DLD1 (cell line): Measurements from ENCODE around the gene SCAMP2.

Experiments used
- in situ Hi-C: cut with HindIII; loops from 2 replicates; pipeline ENCODE4 v1.10.0; 2017; ENCODE audit warnings: low sequenced_read_pairs

Gene SCAMP2

DNA sequence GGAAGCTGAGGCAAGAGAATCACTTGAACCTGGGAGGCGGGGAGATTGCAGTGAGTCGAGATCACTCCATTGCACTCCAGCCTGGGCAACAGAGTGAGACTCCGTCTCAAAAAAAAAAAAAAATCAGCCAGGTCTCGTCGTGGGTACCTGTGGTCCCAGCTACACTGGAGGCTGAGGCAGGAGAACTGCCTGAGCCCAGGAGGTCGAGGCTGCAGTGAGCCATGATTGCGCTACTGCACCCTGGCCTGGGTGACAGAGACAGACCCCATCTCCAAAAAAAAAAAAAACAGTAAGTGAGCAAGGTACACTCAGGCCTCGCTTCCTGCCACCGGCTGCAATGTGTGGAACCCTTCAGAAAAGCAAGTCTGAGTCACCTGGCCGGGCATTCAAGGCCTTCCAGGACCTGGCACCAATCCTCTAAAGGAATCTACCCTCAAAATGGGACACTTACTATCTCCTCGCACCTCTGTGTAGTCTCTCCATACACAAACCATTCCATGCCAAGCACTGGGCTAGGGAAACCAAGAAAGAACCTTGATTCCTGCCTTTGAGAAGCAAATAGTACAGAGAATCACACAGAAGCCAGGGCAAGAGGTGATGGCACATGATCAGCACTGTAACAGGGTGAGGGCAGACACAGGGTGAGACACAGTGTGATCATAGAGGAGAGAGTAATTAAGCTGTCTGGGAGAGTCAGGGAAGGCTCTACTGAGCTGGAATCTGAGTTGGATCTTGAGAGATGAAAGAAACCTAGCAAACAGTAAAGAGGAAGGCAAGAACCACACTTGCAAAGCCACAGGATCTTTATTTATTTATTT is 9.7 kb downstream of the SCAMP2 start:
- in situ Hi-C loops: no loop called here

DNA sequence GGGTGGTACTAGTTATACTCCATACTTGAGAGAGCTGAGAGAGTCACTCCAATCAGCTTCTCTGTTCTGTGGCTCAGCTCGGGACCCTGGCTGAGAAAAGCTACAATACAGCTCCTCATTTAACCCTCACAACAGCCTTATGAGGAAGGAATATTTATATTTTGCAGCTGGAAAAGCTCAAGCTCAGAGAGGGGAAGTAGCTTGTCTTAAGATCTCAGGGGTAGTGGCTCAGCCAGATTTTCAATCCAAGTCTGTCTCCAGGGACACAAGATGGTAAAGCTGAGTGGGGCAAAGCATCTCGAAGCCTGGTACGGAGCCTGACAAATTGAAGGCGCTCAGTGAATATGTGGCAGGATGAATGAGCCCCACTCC is 14.8 kb downstream of the SCAMP2 start:
- in situ Hi-C loops: no loop called here

GRCh38 chr15:74857671-74858368 is 15.3 kb downstream of the SCAMP2 start:
- in situ Hi-C loops: no loop called here

DNA sequence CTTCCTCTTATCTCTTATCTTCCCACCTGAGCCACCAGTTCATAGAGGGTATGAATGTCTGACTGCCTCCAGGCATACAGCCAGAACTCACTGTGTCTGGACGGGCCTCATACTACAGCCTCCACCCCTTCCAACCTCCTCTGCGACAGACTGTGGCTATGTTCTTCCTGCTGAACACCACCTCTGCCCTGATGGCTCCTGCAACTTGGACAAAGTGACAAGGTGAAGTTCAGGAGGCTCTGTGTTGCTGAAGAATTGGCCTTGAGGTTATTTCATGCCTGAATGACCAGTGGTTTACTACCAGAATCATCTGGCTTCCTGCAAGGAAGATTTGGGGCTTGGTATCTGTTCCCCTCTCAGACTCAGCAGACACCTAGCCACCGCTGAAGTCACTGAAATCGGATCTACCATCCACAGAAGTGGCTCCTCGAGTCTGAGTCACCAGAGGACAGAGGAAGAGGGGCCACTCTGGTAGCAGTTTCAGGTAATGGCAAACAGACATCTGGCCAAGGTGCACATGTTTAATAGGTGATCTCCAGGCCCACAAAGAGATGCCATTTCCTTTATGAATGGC is 16.0 kb downstream of the SCAMP2 start:
- in situ Hi-C loops: no loop called here

DNA sequence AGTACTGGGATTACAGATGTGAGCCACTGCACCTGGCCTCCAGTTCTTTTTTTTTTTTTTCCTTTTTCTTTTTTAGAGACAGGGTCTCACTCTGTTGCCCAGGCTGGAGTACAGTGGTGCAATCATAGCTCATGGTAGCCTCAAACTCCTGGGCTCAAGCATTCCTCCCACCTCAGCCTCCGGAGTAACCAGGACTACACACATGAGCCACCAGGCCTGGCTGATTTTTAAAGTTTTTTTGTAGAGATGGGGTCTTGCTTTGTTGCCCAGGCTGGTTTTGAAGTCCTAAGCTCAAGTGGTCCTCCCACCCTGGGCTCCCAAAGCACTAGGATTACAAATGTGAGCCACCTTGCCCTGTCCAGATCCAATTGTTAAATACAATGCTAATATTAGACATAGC is 16.6 kb downstream of the SCAMP2 start:
- in situ Hi-C loops: no loop called here

DNA sequence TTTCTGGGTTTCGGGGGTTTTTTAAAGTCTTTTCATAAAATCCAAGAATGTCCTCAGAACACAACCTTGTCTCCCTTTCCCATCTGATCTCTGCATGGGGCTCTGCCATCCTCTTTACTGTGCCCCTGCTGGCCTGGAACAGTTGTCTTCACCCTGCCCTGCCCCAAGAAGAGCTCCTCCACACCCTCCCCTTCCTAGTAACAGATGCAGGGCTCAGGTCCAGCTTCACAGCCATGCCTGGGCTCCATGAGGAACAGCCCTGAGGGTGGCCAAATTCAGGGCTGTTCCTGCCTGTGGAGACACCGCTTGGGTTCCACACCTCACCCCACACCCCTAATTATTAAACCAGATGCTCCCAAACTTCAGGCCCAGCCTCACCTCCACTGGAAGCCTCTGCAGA is 17.3 kb downstream of the SCAMP2 start:
- in situ Hi-C loops: no loop called here

DNA sequence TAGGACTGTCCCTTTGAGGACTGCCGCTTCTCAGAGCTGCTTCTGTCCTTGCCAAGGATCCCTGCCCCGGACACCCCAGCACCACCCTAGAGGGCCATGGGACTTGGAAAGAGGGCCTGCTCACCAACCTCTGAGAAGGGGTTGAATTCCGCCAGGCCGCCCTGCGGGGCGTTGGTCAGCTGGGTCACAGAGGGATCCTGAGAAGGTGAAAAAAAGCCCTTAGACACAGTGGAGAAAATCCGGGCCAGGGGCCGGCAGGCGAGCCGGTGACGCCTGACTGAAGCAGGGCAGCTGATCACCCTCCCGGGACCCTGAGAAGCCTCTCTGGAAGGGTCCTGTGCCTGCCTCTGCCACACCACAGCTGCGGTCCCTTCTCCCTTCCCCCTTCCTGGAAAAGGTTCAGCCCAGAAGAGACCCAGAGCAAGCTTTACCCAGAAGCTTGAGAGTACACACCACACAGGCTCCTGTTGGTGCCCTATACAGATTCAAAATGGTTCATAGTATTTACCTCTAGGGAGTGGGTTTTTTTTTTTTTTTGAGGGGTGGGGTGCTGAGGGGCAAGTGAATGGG is 18.6 kb downstream of the SCAMP2 start:
- in situ Hi-C loops: no loop called here

- in situ Hi-C loops: no loop called here
Observed at GRCh38 chr15:74851960-74852359, 21.2 kb downstream of the SCAMP2 start.

- in situ Hi-C loops: no loop called here
Observed at GRCh38 chr15:74850393-74850792, 22.8 kb downstream of the SCAMP2 start.

- in situ Hi-C loops: no loop called here
Observed at GRCh38 chr15:74847432-74847831, 25.7 kb downstream of the SCAMP2 start.

GRCh38 chr15:74845581-74845980 is 27.6 kb downstream of the SCAMP2 start:
- in situ Hi-C loops: no loop called here

DNA sequence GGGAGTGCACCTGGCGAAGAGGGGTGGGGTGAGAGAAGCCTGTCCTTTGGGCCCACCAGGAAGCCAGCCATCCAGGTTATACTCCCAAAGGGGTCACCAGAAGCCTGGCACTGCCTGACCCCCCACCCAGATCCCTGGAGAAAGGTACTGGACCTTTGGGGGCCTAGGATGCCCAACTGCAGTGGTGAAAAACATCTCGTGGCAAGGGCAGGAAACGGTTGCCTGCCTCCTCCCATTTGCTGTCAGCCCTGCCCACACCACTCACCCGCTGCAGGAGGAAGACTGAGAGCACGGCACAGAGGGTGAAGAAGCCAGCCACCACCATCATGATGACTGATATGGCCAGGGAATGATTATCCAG is 28.0 kb downstream of the SCAMP2 start:
- in situ Hi-C loops: no loop called here

DNA sequence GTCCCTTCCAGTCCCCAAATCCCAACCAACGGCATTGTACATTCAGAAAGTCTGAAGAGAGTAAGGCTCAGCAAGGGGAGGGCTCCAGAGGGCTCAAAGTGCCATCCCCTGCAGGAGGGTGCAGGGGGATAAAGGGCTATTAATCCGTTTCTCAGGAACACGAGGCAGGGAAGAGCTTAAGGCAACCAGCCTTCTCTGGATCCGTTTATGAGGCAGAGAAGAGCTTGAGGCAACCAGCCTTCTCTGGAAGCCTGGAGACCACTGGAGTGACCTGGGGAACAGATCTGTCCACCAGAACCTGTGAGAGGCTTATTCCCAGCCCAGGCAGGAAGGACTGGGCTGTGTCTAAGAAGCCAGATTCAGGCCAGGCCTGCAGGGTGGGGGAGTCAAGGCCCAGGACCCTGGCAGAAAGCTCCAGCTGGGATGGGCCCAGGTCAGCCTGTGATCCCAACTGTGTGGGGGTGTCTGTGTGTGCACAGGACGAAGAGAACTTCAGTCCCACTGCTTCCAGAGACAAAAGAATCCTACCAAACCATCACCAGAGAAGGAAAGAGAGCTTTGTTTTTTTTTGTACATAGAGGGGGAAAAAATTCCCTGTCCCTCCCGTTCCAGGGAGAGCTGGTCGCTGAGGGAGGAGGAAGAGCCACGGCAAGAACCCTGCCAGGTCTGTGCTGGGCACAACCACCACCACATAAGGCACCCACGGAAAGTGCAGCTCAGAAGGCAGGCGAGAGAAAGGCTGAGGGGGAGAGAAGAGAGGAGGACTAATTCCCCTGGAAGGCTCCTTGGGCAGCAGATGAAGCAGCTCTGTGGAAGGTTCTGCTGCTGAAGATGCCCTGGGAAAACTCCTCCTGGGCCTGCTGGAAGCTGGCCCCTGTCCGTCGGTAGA is 28.6 kb downstream of the SCAMP2 start:
- in situ Hi-C loops: no loop called here

GRCh38 chr15:74843891-74844299 is 29.3 kb downstream of the SCAMP2 start:
- in situ Hi-C loops: no loop called here

GRCh38 chr15:74843445-74843828 is 29.7 kb downstream of the SCAMP2 start:
- in situ Hi-C loops: no loop called here

- in situ Hi-C loops: no loop called here
Observed at GRCh38 chr15:74842581-74843444, 30.4 kb downstream of the SCAMP2 start, which contains the start of gene ULK3. Gene ULK3 (minus strand): TSS chr15:74843156. CDS start chr15:74843105, 51 bp downstream.

DNA sequence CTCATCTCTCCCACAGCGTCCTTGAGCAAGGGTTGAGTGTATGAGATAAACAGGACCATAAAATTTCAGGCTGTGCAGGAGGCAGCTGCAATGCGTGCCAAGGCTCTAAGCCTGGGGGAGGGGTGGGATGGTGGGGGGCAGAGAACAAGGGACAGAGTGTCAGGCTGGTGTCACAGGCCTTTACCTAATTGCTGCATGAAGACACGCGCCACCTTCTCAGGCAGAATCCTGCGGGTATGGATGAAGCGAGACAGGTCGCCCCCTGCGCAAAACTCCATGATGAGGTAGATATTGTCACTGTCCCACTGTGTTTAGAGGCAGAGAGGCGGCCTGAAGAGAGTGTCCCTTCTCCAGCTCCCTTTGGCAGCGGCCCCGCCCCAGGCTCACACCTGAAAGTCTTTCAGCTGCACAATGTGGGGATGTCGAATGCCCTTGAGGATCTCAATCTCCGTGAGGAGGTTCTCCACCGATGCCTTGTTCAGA is 31.2 kb downstream of the SCAMP2 start:
- in situ Hi-C loops: no loop called here

- in situ Hi-C loops: no loop called here
Observed at GRCh38 chr15:74840851-74841775, 32.1 kb downstream of the SCAMP2 start.
